HG02588 (cell line): ENCODE results near the gene SELPLG.
A peak's percentile ranks its signal among the peaks of the same experiment; 100 is the strongest.
"Not testable (repeated sequence)": the region's sequence is repeated elsewhere in the genome, so short reads cannot be mapped to it uniquely, and the experiment has no call there.

Experiments used
- ATAC-seq: cut with Tn5 transposase; IDR thresholded peaks from one replicate; pipeline ENCODE4 v1.9.1; 2021; ENCODE audit warnings: mild to moderate bottlenecking, moderate library complexity; ENCODE audit not compliant: unreplicated experiment

The SELPLG gene, protein sequence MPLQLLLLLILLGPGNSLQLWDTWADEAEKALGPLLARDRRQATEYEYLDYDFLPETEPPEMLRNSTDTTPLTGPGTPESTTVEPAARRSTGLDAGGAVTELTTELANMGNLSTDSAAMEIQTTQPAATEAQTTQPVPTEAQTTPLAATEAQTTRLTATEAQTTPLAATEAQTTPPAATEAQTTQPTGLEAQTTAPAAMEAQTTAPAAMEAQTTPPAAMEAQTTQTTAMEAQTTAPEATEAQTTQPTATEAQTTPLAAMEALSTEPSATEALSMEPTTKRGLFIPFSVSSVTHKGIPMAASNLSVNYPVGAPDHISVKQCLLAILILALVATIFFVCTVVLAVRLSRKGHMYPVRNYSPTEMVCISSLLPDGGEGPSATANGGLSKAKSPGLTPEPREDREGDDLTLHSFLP

DNA sequence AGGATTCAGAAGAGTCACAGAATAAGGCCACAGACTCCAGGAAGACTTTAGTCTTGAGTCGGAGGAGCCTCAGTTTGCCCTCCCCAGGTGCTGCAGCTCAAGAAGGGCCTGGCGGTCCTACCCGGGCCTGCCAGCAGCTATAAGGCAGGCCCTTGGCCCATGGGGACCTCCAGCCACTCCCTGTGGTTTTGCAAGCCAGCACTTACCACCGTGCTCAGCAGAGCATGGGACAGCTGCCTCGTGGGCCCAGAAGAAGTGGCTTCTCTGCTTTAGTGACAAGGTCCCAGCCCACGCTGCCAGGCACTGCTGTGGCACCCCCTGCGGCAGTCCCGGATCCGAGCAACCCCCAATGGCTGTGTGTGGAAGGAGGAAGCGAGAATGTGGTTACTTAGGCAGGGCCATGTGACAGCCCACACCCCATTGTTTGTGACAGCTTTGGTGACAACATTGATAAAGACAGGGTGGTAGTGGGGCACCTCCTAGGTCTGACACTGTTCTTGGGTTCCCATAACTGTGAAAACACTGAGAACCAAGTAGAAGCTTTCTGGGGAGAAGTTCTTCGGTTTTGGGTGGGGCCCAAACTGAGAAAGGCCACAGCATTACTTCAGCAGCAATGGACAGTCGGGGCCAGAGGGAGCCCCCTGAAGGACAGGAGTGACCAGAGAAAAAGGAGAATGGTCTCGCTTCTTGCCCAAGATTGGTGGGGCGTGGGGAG is at the start of gene SELPLG:
Gene SELPLG, minus strand, starts transcription at position 361 of the 715 bp plus-strand sequence. CDS start 9,587 bp downstream, outside the sequence.
- ATAC-seq: peak; percentile 52

DNA sequence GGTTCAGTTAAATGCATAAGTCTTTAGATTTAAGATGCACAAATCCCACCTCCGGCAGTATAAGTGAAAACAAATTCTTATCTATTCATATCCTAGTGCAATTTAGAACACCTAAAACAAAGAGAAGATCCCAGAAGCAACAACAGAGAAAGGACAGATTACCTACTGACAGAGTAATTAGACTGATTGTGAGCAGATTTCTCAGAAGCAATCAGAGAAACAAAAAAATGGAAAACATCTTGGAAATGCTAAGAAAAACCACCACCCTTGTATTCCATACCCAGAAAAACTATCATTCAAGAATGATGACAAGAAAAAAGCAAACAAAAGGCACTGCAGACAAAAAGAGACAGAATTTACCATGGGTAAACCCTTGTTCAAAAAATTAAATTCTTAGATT is 47.6 kb upstream of the SELPLG start:
- no peak for ATAC-seq

DNA sequence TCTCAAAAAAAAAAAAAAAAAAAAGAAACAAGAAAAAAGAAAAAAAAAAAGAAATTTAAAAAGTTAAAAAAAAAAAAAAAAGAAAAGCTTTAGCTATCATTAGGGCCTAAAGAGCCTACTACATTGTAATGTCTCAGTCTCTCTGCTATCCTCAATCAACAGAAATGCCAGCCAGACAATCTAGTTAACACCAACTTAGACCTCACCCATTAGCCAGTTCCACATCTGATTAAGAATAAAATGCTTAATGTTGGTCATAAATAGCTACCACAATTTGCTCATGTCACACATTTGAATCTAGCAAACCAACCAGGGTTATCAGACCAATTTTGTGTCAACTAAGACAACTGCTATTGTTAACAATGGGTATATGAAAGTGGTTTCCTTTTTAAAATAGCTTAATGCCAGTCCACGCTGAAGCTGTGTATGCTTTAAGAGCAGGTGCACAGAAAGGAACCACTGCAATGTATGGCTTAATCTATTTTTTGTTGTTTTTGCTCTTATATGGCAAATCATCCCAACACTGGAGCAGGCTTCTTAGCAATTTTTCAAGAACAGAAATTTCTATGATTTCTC is 45.5 kb upstream of the SELPLG start:
- ATAC-seq: no peak

DNA sequence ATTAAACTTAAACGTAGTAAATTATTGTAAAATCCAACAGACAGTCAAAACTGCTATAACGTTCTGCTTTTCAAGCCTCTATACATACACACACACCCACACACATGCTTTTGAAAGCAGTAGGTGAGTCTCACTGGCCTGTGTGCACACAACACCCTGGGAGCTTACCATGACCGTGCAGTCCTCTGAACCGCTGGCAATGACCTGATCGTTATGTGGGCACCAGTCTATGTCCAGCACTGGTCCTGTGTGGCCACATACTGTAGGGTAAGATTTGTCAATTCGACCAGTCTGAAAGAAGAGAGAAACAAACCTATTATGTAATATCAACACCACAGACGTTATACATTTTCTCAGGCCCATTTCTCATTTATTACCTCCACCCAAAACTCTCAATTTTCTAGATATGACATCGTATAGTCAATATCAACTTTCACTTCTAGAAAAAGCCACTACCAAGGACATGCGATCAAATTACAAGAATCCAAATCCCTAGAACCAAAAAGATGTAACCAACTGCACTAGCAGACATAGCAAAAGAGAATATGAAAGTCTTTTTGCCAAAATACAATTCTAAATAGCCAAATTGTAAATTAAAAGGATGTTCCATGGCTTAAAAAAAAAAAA is 44.5 kb upstream of the SELPLG start:
- ATAC-seq: no peak

DNA sequence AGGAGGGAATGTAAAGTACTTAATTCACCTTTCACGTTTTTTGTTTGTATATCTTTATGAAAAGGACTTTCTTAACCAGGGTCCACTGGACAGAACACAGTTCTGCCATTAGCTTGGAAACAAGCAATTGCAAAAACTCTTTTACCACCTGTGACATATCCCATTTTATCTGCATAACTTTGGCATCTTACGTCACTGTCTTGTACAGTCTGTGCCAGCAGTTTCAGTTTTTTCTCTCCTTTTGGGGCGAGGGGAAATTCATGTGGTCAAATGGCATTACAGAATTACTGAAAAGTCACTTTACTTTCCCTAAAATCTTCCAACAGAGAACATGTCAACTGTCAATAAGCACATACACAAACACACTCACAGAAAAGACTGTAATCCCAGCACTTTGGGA is 43.7 kb upstream of the SELPLG start:
- ATAC-seq: no peak

DNA sequence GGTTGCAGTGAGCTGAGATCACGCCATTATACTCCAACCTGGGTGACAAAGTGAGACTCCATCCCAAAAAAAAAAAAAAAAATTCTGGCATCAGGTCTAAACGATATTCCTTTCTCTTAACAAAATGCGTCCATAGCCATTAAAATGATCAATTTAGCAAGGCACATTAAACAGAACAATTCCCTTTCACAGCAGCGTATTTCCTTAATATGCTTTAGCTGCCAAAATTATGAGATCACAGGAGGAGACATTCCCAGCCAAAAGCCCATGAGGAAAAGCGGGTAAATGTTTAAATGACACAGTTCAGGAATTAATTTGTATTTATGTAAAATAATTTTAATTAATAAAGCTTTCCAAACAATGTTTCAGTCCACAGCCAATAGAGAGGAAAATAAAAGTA is 43.0 kb upstream of the SELPLG start:
- no peak for ATAC-seq

DNA sequence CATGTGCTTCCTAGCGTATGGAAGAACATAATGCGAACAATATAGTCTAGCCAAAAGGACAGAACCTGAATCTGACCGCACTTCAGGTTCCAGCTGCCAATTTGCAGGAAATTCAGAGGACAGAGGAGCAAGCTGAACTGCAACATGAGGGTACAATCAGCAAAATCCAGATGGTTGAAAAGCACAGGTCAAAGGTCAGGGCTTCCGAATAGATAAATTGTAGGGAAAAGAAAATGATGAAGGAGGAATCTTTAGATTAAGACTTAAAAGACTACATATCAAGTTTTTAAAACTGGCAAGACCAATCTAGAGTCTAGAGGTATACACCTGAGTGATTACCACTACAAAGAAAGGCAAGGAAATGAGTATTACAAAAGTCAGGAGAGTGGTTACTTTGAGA is 42.1 kb upstream of the SELPLG start:
- no peak for ATAC-seq

DNA sequence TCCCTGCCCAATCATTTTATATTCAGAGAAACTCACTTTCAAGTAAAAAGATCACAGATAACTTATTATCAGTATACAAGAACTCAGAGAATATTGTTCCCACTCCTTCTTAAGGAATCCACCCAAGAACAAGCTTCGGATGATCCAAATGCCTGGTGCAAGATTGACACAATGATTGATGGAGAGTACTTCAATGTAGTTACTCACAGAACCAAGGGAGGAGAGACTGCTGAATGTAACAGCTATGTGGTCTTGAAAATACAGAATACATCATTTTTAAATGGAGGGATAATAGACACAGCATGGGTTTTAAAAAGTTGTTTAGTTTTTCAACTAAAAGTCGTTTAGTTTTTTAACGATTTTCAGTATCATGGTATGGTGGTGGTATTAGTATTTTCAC is 38.4 kb upstream of the SELPLG start:
- no peak for ATAC-seq

DNA sequence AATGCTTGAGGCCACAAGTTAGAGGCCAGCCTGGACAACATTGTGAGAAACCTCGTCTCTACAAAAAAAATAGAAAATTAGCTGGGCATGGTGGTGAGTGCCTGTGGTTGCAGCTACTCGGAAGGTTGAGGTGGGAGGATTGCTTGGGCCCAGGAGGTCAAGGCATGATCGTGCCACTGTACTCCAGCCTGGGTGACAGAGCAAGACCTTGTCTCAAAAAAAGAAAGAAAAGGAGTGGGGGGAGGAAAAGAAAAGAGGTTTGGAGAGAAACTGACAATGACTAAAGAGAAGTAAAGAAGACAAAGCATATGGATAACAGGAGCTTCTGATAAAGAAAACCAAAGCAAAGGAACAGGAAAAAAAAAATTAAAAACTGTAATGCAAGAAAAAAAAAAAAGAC is 37.4 kb upstream of the SELPLG start:
- ATAC-seq: no peak

DNA sequence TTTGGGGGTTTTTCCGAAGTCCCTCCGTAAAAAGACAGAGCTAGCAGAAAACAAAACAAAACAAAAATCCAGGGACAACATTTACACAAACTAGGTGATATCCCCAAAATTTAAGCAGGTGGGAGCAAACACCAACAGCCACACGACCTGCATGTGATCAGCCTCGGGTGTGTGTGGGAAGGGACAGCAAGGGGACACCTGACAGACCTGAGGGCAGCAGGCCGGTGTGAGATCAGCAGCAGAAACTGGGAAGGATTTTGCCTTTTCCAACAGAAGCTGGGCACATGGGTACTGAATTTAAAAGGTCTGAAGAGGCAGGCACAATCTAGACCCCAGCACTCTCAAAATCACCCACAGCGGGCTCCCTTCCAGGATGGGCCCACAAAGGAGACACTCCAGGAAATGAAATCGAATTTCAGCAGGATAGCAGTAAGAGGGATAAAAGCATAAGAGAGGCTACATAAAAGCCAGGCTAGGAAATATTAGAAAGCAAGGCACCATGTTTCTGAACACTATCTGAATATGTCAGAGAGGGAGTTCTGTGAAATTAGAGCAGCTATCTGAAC is 36.5 kb upstream of the SELPLG start:
- ATAC-seq: no peak

DNA sequence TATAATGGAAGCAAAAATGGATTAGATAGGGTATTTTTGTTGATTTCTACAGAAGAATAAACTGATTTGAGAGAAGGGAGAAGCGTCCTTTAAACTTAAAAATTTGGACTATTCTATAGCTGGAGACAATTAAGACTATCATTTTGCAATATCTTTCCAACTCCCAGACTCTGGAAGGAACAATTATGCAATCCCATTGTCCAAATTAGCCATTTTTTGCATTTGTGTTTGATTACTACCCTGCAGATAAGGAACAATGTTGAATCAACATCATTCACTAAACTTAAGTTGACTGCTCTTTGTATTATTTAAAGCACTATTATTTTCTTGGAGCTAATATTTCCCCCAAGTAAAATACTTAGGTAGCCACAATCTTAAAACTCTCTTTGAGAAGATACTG is 34.8 kb upstream of the SELPLG start:
- ATAC-seq: no peak

DNA sequence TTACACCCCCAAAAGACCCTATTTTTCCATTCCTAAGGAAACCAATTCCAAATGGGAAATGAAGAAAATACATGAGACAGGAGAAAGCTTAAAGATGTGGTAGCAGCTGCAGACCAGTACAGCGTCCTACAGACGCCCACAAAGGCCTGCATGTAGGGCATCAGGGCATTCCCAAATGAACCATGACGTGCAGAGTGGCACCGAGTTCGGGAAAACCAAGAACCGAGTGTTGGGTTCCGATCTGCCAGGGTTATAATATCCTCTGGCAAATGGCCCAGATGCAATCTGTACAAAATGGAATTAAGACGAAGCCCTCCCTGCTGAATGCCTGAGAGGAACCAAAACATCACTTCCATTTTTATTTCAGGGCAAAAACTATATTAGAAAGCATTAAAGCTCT is 34.4 kb upstream of the SELPLG start:
- no peak for ATAC-seq

DNA sequence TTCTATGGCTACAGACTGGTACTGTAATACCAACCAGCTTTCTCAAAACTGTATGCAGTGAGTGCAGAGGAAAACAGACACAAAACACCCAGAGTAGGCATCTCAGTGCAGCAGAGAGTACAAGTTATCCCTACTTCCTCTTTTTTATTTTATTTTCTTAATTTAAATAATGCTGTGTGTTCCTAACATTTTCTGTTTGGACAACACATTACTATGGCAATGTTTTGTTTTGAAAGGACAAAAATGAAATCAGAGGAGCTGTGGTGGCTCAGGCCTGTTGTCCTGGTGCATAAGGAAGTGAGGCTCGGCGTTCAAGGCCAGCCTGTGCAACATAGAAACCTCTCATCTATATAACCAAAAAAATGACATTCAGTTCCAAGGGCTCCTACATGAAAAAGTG is 33.7 kb upstream of the SELPLG start:
- ATAC-seq: no peak

DNA sequence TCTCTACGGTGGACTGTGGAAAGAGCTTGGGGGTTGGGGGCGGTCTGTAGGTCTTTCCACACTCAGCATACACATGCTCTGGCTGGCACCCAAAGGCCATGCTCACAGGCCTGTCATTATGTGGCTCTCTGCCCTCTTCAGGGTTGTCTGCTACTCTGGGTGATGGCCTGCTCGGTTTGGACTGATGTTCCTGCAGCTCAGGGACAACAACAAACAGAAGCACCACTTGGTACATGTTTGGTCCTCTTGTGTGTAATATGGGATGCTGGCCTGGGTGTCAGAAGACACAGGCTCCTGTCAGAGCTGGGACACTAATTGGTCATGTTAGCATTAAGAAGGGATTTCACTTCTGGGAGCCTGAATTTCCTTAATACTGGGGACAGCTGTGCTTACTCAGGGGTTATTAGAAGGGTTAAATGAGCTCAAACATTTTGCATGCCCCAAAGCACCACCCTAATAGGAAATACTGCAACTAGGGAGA is 32.7 kb upstream of the SELPLG start:
- no peak for ATAC-seq

DNA sequence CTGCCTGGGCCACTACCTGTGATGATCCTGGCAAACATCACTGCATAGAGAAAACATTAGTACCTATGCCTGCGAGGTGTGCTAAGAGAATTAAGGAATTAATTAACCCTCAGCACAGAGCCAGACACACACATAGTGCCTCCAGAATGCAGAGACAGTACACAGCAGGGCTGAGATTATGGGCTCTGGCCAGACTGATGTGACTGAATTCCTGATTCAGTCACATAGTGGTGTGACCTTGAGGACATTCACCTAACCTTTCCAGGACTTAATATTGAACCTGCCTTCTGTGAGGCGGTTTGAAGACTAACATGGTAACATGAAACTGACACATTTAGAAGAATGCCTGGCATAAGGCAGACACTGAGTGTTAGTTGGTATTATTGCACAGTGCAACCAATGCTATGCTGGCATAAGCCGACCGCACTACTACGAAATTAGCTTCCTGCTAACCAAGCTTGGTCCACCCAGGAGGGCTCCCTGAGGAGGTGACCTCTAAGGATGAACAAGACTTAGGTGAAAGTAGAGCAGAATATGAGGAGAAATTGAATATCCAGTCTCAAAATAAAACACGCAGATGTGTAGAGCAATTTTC is 32.0 kb upstream of the SELPLG start:
- no peak for ATAC-seq

DNA sequence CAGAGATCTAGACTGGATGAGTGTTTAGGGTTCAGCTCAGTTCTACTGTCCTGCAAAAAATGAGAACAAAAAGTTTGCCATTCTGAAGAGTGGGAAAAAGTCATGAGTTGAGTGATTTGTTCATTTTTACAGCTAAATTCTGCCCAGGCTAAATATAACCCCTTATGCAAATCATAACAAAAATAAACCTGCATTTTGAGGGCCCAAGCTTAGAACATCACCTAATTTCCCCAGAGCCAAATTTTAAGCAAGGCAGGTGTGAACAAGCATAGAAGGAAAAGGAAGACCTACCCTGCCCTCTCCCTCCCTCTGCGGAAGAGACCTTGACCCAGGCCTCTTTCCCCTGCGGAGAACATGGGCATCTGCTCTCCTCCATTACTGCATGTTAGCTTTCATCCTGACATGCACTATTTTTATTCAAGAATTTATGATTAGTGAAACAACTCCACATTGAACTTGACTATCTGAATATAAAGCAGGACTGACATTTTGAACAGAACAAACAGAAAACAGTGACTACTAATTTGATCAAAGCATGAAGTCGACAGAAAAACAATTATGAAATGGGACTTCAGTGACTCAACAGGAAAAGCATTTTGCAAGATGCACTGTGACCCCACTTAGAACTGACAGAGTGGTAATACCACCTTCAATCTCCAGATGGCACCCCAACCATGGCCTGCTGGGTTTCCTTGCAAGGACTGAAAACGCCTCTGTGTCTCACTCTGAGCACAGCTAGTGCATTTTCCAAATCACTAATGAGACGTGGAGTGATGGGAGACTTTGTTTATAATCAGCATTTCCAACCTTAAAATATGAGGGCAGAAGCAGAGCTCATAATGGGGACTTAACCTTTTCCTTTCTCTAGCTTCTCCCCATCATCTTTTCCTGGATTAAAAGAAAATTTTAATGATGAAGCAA is 30.9 kb upstream of the SELPLG start:
- peak; percentile 77 for ATAC-seq

DNA sequence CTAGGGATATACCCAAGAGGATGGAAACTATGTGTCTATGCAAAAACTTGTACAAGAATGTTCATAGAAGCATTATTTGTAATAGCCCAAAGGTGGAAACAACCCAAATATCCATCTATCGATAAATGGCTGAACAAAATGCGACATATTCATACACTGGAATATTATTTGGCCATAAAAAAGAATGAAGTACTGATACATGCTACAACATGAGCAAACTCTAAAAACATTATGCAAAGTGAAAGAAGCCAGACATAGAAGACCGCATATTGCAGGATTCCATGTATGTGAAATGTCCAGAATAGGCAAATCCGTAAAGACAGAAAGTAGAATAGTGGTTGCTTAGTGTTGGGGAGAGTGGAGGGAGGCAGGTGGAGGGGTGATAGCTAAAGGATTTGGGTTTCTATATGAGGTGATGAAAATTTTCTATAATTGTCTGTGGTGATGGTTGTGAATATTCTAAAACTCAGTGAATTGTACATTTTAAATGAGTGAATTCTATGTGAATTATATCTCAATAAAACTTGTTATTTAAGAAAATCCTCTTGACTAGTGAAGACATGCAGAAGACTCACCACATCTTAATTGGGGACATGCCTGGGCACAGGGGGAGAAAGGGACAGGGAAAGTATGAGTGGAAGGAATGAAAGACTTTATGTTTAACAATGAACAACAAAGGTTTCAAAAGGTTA is 29.8 kb upstream of the SELPLG start:
- no peak for ATAC-seq

DNA sequence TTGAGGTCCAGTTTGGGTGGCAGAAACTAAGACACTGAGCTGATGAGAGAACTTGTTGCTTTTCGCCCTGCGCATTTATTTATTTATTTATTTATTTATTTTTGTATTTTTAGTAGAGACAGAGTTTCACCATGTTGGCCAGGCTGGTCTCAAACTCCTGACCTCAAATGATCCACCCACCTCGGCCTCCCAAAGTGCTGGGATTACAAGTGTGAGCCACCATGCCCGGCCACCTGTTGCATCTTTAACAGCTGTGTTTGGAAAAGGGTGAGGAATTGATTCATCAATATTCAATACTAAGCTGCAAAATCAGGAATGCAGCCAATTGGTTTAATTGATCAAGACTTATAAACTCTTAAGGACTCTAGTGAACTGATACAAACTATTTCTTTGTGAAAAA is 24.4 kb upstream of the SELPLG start:
- not testable (repeated sequence) for ATAC-seq

DNA sequence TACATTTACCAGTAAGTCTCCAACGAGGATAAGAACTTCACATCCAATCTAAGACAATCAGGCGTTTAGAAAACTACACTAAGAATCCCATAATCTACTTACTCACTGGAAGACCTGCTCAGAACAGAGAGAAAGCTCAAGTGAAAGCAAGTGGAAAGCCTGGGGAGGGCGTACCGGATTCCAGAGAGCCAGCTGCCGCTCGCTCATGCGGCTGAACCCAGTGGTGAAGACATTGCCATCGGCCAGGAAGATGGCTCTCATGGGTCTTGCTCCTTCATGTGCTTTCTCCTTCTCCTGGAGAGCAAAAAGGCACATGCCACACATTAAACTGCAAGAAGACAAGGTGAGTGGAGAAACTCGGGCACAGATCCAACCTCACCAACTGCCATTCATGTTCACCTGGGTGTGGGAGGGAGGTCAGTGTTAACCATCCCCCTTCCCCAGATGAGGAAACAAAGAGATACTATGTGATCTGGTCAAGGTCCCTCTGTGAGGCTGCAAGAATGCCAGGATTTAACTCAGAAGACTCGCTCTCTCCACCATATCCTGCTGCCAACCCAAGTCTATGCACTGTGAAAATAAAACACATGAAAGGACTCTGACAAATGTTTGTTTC is 23.5 kb upstream of the SELPLG start:
- ATAC-seq: no peak
